Endodermal cell (in vitro differentiated cells): Measurements from ENCODE around the gene KIAA1958. TPM values are rescaled to one million over a fixed set of nuclear protein-coding genes. Genes with fewer than 3 reads are reported as not detected.

Experiments used
- DNase-seq: peaks from one replicate; pipeline ENCODE4 v3.0.0-alpha.2; 2017
- H3K27ac ChIP-seq: 2 replicates; pipeline ENCODE4 v1.5.1; 2013; ENCODE audit warnings: mild to moderate bottlenecking, low read depth, low read length, moderate library complexity
- H3K27me3 ChIP-seq: 2 replicates; pipeline ENCODE4 v1.6.1; 2013; ENCODE audit warnings: mild to moderate bottlenecking, low read length, moderate library complexity; ENCODE audit not compliant: insufficient read depth, control insufficient read depth, poor library complexity, severe bottlenecking
- H3K36me3 ChIP-seq: 2 replicates; pipeline ENCODE4 v1.7.0; 2013; ENCODE audit warnings: mild to moderate bottlenecking, low read length, moderate library complexity; ENCODE audit not compliant: control insufficient read depth, insufficient read depth
- H3K4me1 ChIP-seq: one replicate; pipeline ENCODE4 v1.7.0; 2013; ENCODE audit warnings: low read length; ENCODE audit not compliant: control insufficient read depth, insufficient read depth
- H3K4me3 ChIP-seq: 2 replicates; pipeline ENCODE4 v1.5.1; 2013; ENCODE audit warnings: mild to moderate bottlenecking, low read length, moderate library complexity
- H3K9ac ChIP-seq: 2 replicates; pipeline ENCODE4 v1.6.1; 2013; ENCODE audit warnings: mild to moderate bottlenecking, low read length, moderate library complexity; ENCODE audit not compliant: poor library complexity, severe bottlenecking; ENCODE audit errors: extremely low read depth
- H3K9me3 ChIP-seq: 2 replicates; pipeline ENCODE4 v1.6.1; 2013; ENCODE audit warnings: mild to moderate bottlenecking, low read length, moderate library complexity; ENCODE audit not compliant: control insufficient read depth
- H3K27ac Mint-ChIP-seq: 2 replicates; pipeline ENCODE4 v1.8.0; 2020; ENCODE audit warnings: mixed read lengths
- H3K27me3 Mint-ChIP-seq: 2 replicates; pipeline ENCODE4 v1.8.0; 2021; ENCODE audit warnings: mild to moderate bottlenecking, mixed read lengths; ENCODE audit not compliant: insufficient read depth
- H3K36me3 Mint-ChIP-seq: 2 replicates; pipeline ENCODE4 v1.8.0; 2020; ENCODE audit warnings: low read depth, mixed read lengths
- H3K4me1 Mint-ChIP-seq: 2 replicates; pipeline ENCODE4 v1.8.0; 2020; ENCODE audit warnings: mixed read lengths
- H3K4me3 Mint-ChIP-seq: 2 replicates; pipeline ENCODE4 v1.8.0; 2020; ENCODE audit warnings: mild to moderate bottlenecking, moderate library complexity, mixed read lengths
- H3K9me3 Mint-ChIP-seq: 2 replicates; pipeline ENCODE4 v1.8.0; 2020; ENCODE audit warnings: mild to moderate bottlenecking, mixed read lengths
- CTCF ChIP-seq: fragments of 200-600 bp; sonication (generic); conservative IDR thresholded peaks from 2 replicates; pipeline ENCODE4 v1.5.0; 2021; ENCODE audit warnings: antibody characterized with exemption, mild to moderate bottlenecking
- WGBS, 2 experiments: methylation state at CpG; one replicate each; pipeline versions ENCODE4 v1.1.5 to v1.1.7; 2013; ENCODE audit warnings: missing lambda C conversion rate in 2 of 2, mixed read lengths in 1 of 2; ENCODE audit not compliant: insufficient coverage in 1 of 2, insufficient read length in 1 of 2; 5-methylcytosine and 5-hydroxymethylcytosine counted together
- total RNA-seq, 2 donors: library from RNA; stranded (reverse); fragmentation: NEBNext Ultra II Directional in 1 of 2; extraction: Animal tissue kit (Norgen Biotek cat#: 25700) in 1 of 2; gene quantifications; 2 replicates in 1 of 2; 3 replicates in 1 of 2; pipeline ENCODE4 v1.2.1, GENCODE V29; 2021

Gene KIAA1958
- total RNA-seq, 2 donors from 2014 or later = 44.6 to 50.9 TPM

- Histone ChIP-seq H3K27me3 (no peaks in the 10 kb centered on the region), H3K4me3 (no peak overlapping the region), H3K27ac (no peak overlapping the region), H3K9ac (no peak overlapping the region), H3K4me1 (no peaks in the 10 kb centered on the region), H3K9me3 (peaks cover 6% of the 10 kb centered on the region), H3K36me3 (peaks cover 14% of the 10 kb centered on the region)
- Mint-ChIP-seq H3K27me3 (no peaks in the 10 kb centered on the region), H3K27ac (no peak overlapping the region), H3K4me1 (peaks cover 3% of the 10 kb centered on the region), H3K4me3 (no peak overlapping the region), H3K9me3 (no peaks in the 10 kb centered on the region), H3K36me3 (peaks cover 13% of the 10 kb centered on the region)
- 87% methylated on average over 3 of the region's 3 CpGs; no CpG with 5 or more reads in 1 of the 2 experiments for WGBS, 2 experiments
- DNase-seq = no peak
- no peak for TF ChIP-seq CTCF
Measured at GRCh38 chr9:112712678-112713077, 226.1 kb downstream of the KIAA1958 start.

- H3K27me3 ChIP-seq = no peaks in the 10 kb centered on the region
- peak within 1 kb of the TSS; percentile 90 for H3K27ac ChIP-seq
- no peak for TF ChIP-seq CTCF
- DNase-seq = peak; percentile 99
- Mint-ChIP-seq H3K27me3 (no peaks in the 10 kb centered on the region), H3K4me3 (peak within 1 kb of the TSS; percentile 91), H3K9me3 (no peaks in the 10 kb centered on the region), H3K36me3 (peaks cover 11% of the 10 kb centered on the region), H3K4me1 (peaks cover 3% of the 10 kb centered on the region), H3K27ac (peak within 1 kb of the TSS; percentile 95)
- peak within 1 kb of the TSS; percentile 98 for H3K4me3 ChIP-seq
- peaks cover 5% of the 10 kb centered on the region for H3K36me3 ChIP-seq
- WGBS, 2 experiments = 0% methylated on average over 36 to 51 of the region's 51 CpGs
- H3K9ac ChIP-seq = peak within 1 kb of the TSS; percentile 70
- peaks cover 2% of the 10 kb centered on the region for H3K9me3 ChIP-seq
- no peaks in the 10 kb centered on the region for H3K4me1 ChIP-seq
Measured at GRCh38 chr9:112717661-112718331, 231.2 kb downstream of the KIAA1958 start, which contains the start of gene INIP. TSS of gene INIP (minus strand) at chr9:112718117. CDS start at chr9:112716485, 1,632 bp downstream.

Other genes with a start within 250 kb of the KIAA1958 start
- gene PTBP3, start 153.2 kb upstream of the KIAA1958 start, total RNA-seq = 10 to 100 TPM; 83.3 to 94.8 TPM
- gene HSDL2, start 106.7 kb upstream of the KIAA1958 start, total RNA-seq = 10 to 100 TPM; 22.5 to 29.1 TPM
- gene INIP, start 231.3 kb downstream of the KIAA1958 start, total RNA-seq = 10 to 100 TPM; 16.1 to 19.3 TPM